HG02571 (cell line): Measurements from ENCODE around the gene TGIF2.
"Not testable (repeated sequence)": the region's sequence is repeated elsewhere in the genome, so short reads cannot be mapped to it uniquely, and the experiment has no call there.

Experiments used
- ATAC-seq: cut with Tn5 transposase; IDR thresholded peaks from one replicate; pipeline ENCODE4 v1.9.1; 2021; ENCODE audit warnings: mild to moderate bottlenecking, moderate library complexity; ENCODE audit not compliant: unreplicated experiment

The TGIF2 gene

GRCh38 chr20:36576081-36576445 is 2.7 kb downstream of the TGIF2 start:
- ATAC-seq: no peak

GRCh38 chr20:36578356-36579041 is 5.1 kb downstream of the TGIF2 start:
- ATAC-seq: no peak

- ATAC-seq: no peak
These were observed 6.7 kb downstream of the TGIF2 start for GRCh38 chr20:36579996-36580545.

GRCh38 chr20:36582322-36582721 is 8.9 kb downstream of the TGIF2 start:
- ATAC-seq: no peak

- ATAC-seq: no peak
These were observed 9.4 kb downstream of the TGIF2 start for GRCh38 chr20:36582821-36583220.

GRCh38 chr20:36584018-36584481 is 10.7 kb downstream of the TGIF2 start:
- no peak for ATAC-seq

GRCh38 chr20:36585410-36586125 is 12.2 kb downstream of the TGIF2 start:
- ATAC-seq: no peak

GRCh38 chr20:36587388-36588070 is 14.1 kb downstream of the TGIF2 start:
- ATAC-seq: no peak

- no peak for ATAC-seq
These were observed 17.9 kb downstream of the TGIF2 start for GRCh38 chr20:36591281-36591680.

- no peak for ATAC-seq
These were observed 18.7 kb downstream of the TGIF2 start for GRCh38 chr20:36591854-36592641.

- no peak for ATAC-seq
These were observed 20.0 kb downstream of the TGIF2 start for GRCh38 chr20:36593347-36593929.

- ATAC-seq: no peak
These were observed 26.5 kb downstream of the TGIF2 start for GRCh38 chr20:36599912-36600345.

- ATAC-seq: no peak
These were observed 28.1 kb downstream of the TGIF2 start for GRCh38 chr20:36601540-36601939.

GRCh38 chr20:36604952-36605398 is 31.6 kb downstream of the TGIF2 start:
- peak; percentile 16 for ATAC-seq

- peak; percentile 87 for ATAC-seq
These were observed 32.2 kb downstream of the TGIF2 start, which contains the start of gene RAB5IF for GRCh38 chr20:36605399-36606157. RAB5IF (plus strand) TSS chr20:36605779; CDS start chr20:36605952, 173 bp downstream.

- peak; percentile 13 for ATAC-seq
These were observed 33.0 kb downstream of the TGIF2 start for GRCh38 chr20:36606158-36607066.

GRCh38 chr20:36607586-36608387 is 34.4 kb downstream of the TGIF2 start:
- ATAC-seq: no peak

- ATAC-seq: not testable (repeated sequence)
These were observed 35.0 kb downstream of the TGIF2 start for GRCh38 chr20:36608388-36608728.
